Effector CD4-positive, alpha-beta T cell (primary cell): Measurements from ENCODE around the gene COPZ1.
A peak's percentile ranks its signal among the peaks of the same experiment; 100 is the strongest.

Experiments
- DNase-seq: peaks from one replicate; pipeline ENCODE4 v3.0.0-alpha.2; 2020

The COPZ1 gene

DNA sequence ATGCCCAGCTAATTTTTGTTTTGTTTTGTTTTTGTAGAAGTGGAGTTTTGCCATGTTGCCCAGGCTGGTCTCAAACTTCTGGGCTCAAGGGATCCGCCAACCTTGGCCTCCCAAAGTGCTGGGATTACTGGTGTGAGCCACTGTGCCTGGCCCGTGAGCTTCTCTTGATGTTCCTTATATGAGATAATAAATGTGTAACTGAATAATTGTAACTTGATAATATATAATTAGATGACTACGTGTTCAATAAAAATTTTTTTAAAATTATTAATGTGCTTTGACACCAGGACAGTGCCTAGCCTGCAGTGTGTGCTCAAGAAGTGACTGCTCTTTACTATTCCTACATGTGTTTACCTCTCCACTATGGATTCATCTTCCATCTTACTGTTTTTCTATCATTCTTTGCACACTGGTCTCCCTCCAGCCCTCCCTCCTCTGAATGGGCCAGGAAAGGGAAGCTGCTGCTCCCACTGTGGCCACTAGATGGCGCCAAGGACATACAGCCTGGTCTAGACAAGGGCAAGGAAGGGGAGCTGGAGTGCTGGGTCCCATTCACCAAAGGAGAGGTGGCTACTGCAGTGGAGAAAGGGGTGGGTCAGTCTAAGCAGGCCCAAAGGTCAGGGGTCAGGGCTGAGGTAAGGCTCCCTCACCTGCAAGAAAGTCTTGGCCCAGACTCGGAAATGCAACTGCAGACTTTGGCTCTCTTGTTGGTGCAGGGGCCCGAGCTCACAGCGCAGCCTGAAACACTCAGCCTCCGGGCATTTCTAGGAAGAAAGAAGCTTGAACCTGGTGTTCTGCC, 74.3 kb downstream of the COPZ1 start:
- DNase-seq: peak; percentile 83

DNA sequence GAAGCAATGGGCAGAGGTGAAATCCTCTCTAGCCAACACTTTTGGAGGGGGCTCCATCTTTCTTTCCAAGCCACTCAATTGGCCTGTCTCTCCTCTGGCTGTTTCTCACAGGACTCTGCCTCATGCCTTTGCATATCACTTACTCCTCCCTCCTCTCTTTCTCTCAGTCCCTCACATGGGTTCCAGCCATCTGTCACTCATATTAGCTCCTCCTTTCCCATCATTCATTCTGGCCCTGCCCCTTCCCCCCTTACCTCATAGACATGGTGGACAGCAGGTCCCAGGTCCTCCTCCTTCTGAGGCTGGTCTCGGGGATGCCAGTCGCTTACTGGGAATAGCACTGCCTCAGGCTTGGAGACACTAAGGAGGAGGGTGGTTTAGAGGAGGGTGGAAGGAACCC, 76.2 kb downstream of the COPZ1 start:
- DNase-seq: no peak
